ENCODE results near the gene CEP112. TPM values are rescaled to one million over a fixed set of nuclear protein-coding genes. Genes with fewer than 3 reads are reported as not detected.

The CEP112 gene
- total and polyA plus RNA-seq, 10 of the 15 experiments (the other 5 are each of a cell fraction or from before 2014, with no cell fraction given), result 0.11 to 3.8 (median 0.32) TPM; not detected in 1

DNA sequence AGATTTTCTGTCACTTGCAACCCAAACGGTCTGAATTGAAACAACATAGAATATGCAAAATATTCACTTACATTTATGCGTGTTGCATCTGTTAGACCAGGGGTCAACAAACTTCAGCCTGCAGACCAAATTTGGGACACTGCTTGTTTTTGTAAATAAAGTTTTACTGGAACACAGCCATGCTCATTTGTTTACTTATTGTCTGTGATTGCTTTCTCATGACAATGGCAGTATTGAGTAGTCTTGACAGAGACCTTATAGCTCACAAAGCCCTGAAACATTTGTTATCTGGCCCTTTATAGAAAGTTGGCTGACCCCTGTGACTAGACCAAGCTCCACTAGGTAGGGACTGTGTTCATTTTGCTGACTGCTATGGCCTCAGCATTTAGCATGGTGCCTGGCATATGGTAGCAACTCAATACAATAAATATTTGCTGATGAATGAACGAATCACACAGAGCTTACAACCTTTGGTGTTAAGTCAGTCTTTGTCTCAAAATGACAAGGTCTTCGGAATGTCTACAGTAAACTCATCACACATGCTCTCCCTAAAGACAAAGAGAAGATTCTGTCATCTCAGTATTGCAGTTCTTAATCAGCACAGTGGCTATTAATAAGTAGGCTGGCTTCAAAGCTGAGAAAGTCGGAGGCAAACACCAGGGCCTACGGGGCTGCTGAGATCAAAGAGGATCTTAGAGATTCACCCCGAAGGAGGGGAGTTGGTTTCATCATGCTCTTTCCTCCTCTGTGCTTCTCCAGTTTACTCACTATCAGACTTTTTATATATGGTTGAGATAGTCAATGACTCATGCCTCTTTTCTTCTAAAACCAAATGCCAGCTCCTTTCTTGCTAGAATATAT lies 535.3 kb downstream of the CEP112 start (continued):
- TF ChIP-seq, protein P1, sequence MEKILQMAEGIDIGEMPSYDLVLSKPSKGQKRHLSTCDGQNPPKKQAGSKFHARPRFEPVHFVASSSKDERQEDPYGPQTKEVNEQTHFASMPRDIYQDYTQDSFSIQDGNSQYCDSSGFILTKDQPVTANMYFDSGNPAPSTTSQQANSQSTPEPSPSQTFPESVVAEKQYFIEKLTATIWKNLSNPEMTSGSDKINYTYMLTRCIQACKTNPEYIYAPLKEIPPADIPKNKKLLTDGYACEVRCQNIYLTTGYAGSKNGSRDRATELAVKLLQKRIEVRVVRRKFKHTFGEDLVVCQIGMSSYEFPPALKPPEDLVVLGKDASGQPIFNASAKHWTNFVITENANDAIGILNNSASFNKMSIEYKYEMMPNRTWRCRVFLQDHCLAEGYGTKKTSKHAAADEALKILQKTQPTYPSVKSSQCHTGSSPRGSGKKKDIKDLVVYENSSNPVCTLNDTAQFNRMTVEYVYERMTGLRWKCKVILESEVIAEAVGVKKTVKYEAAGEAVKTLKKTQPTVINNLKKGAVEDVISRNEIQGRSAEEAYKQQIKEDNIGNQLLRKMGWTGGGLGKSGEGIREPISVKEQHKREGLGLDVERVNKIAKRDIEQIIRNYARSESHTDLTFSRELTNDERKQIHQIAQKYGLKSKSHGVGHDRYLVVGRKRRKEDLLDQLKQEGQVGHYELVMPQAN (conservative IDR thresholded peaks at IDR 0.05), result no peak
- TF ChIP-seq JUNB (IDR thresholded peaks at IDR 0.05) (peak; percentile 98), RUNX3 (IDR thresholded peaks at IDR 0.05; ENCODE audit: low read length) (peak; percentile 61), HDAC6 (IDR thresholded peaks at IDR 0.05; ENCODE audit: unreplicated experiment) (no peak), STAT3 (IDR thresholded peaks at IDR 0.05; ENCODE audit: low read depth, low read length) (no peak), ZSCAN29 (IDR thresholded peaks at IDR 0.05) (no peak), ZNF207 (IDR thresholded peaks at IDR 0.05; ENCODE audit: borderline replicate concordance) (no peak), SMARCA5 (IDR thresholded peaks at IDR 0.05) (no peak), SREBF1 (IDR thresholded peaks at IDR 0.05; ENCODE audit: low read length) (no peak), ZZZ3 (IDR thresholded peaks at IDR 0.05; ENCODE audit: control insufficient read depth, insufficient read length, low read depth) (no peak), RBBP5 (conservative IDR thresholded peaks at IDR 0.05) (no peak), IKZF1 (conservative IDR thresholded peaks at IDR 0.05) (no peak; the same call in 1 of the 2 replicates), IRF4 (IDR thresholded peaks at IDR 0.05; ENCODE audit: low read depth, low read length) (peak; percentile 97), HDAC2 (IDR thresholded peaks at IDR 0.05) (no peak), NR2C1 (IDR thresholded peaks at IDR 0.05) (no peak), STAT1 (conservative IDR thresholded peaks at IDR 0.05) (no peak), SP1 (IDR thresholded peaks at IDR 0.05; ENCODE audit: low read depth, low read length) (peak; percentile 38), RFX5 (IDR thresholded peaks at IDR 0.05; ENCODE audit: low read depth, low read length) (no peak), NBN (IDR thresholded peaks at IDR 0.05) (no peak), JUND (IDR thresholded peaks at IDR 0.05; ENCODE audit: low read depth, low read length) (no peak), KAT2A (conservative IDR thresholded peaks at IDR 0.05; ENCODE audit: control insufficient read depth, low read depth, low read length) (no peak), YY1 (IDR thresholded peaks at IDR 0.05; ENCODE audit: low read depth, low read length) (no peak), MTA2 (IDR thresholded peaks at IDR 0.05; ENCODE audit: low read depth) (peak; percentile 41)
- TF ChIP-seq, protein P2, sequence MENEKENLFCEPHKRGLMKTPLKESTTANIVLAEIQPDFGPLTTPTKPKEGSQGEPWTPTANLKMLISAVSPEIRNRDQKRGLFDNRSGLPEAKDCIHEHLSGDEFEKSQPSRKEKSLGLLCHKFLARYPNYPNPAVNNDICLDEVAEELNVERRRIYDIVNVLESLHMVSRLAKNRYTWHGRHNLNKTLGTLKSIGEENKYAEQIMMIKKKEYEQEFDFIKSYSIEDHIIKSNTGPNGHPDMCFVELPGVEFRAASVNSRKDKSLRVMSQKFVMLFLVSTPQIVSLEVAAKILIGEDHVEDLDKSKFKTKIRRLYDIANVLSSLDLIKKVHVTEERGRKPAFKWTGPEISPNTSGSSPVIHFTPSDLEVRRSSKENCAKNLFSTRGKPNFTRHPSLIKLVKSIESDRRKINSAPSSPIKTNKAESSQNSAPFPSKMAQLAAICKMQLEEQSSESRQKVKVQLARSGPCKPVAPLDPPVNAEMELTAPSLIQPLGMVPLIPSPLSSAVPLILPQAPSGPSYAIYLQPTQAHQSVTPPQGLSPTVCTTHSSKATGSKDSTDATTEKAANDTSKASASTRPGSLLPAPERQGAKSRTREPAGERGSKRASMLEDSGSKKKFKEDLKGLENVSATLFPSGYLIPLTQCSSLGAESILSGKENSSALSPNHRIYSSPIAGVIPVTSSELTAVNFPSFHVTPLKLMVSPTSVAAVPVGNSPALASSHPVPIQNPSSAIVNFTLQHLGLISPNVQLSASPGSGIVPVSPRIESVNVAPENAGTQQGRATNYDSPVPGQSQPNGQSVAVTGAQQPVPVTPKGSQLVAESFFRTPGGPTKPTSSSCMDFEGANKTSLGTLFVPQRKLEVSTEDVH (IDR thresholded peaks at IDR 0.05; ENCODE audit: low read depth, partially characterized antibody), result no peak
- TF ChIP-seq, protein P3, sequence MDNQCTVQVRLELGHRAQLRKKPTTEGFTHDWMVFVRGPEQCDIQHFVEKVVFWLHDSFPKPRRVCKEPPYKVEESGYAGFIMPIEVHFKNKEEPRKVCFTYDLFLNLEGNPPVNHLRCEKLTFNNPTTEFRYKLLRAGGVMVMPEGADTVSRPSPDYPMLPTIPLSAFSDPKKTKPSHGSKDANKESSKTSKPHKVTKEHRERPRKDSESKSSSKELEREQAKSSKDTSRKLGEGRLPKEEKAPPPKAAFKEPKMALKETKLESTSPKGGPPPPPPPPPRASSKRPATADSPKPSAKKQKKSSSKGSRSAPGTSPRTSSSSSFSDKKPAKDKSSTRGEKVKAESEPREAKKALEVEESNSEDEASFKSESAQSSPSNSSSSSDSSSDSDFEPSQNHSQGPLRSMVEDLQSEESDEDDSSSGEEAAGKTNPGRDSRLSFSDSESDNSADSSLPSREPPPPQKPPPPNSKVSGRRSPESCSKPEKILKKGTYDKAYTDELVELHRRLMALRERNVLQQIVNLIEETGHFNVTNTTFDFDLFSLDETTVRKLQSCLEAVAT (IDR thresholded peaks at IDR 0.05), result no peak
- TF ChIP-seq, protein P4, sequence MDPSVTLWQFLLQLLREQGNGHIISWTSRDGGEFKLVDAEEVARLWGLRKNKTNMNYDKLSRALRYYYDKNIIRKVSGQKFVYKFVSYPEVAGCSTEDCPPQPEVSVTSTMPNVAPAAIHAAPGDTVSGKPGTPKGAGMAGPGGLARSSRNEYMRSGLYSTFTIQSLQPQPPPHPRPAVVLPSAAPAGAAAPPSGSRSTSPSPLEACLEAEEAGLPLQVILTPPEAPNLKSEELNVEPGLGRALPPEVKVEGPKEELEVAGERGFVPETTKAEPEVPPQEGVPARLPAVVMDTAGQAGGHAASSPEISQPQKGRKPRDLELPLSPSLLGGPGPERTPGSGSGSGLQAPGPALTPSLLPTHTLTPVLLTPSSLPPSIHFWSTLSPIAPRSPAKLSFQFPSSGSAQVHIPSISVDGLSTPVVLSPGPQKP (IDR thresholded peaks at IDR 0.05; ENCODE audit: low read depth, low read length), result no peak

Data from GM12878 (cell line).